H9 (cell line): Measurements from ENCODE around the gene SIN3B. TPM values are rescaled to one million over a fixed set of nuclear protein-coding genes. Genes with fewer than 3 reads are reported as not detected.

Experiments
- DNase-seq: peaks from one replicate; pipeline ENCODE4 v3.0.0-alpha.2; 2017
- H2AFZ ChIP-seq: one replicate; pipeline ENCODE4 v1.6.1; 2013; ENCODE audit warnings: mild to moderate bottlenecking, low read length, control low read depth, moderate library complexity
- H2AK5ac ChIP-seq: 2 replicates; pipeline ENCODE4 v1.6.1; 2013; ENCODE audit warnings: low read length, control low read depth, mixed read lengths; ENCODE audit not compliant: insufficient read length
- H2BK120ac ChIP-seq: one replicate; pipeline ENCODE4 v1.6.1; 2013; ENCODE audit warnings: low read depth, mild to moderate bottlenecking, low read length, control low read depth, inconsistent platforms; ENCODE audit not compliant: poor library complexity, severe bottlenecking
- H2BK12ac ChIP-seq: 2 replicates; pipeline ENCODE4 v1.6.1; 2013; ENCODE audit warnings: low read length, control low read depth, mixed read lengths, low read depth; ENCODE audit not compliant: insufficient read length
- H2BK15ac ChIP-seq: 2 replicates; pipeline ENCODE4 v1.6.1; 2013; ENCODE audit warnings: low read depth, low read length, control low read depth
- H2BK20ac ChIP-seq: one replicate; pipeline ENCODE4 v1.6.1; 2013; ENCODE audit warnings: low read depth, mild to moderate bottlenecking, low read length, control low read depth, inconsistent platforms; ENCODE audit not compliant: poor library complexity, severe bottlenecking
- H2BK5ac ChIP-seq: 2 replicates; pipeline ENCODE4 v1.6.1; 2013; ENCODE audit warnings: low read length, control low read depth, mixed read lengths; ENCODE audit not compliant: insufficient read length
- H3K14ac ChIP-seq: 2 replicates; pipeline ENCODE4 v1.6.1; 2013; ENCODE audit warnings: low read length, control low read depth; ENCODE audit not compliant: insufficient read depth
- H3K18ac ChIP-seq: 2 replicates; pipeline ENCODE4 v1.6.1; 2013; ENCODE audit warnings: low read depth, mild to moderate bottlenecking, mixed read lengths, low read length, control low read depth; ENCODE audit not compliant: insufficient read length
- H3K23ac ChIP-seq: 2 replicates; pipeline ENCODE4 v1.6.1; 2013; ENCODE audit warnings: low read length, control low read depth, mixed read lengths, low read depth; ENCODE audit not compliant: insufficient read length
- H3K23me2 ChIP-seq: 2 replicates; pipeline ENCODE4 v1.6.1; 2013; ENCODE audit warnings: low read depth, mild to moderate bottlenecking, mixed read lengths, low read length, control low read depth; ENCODE audit not compliant: insufficient read length, poor library complexity, severe bottlenecking
- H3K27ac ChIP-seq: 2 replicates; pipeline ENCODE4 v1.5.1; 2013; ENCODE audit warnings: low read length, control low read depth, mixed read lengths, low read depth; ENCODE audit not compliant: insufficient read length
- H3K27me3 ChIP-seq: 2 replicates; pipeline ENCODE4 v1.6.1; 2013; ENCODE audit warnings: low read length, control low read depth, inconsistent platforms; ENCODE audit not compliant: insufficient read depth
- H3K4ac ChIP-seq: 2 replicates; pipeline ENCODE4 v1.6.1; 2013; ENCODE audit warnings: low read depth, mild to moderate bottlenecking, control low read depth, inconsistent platforms, low read length, moderate library complexity
- H3K4me1 ChIP-seq: 2 replicates; pipeline ENCODE4 v1.6.1; 2013; ENCODE audit warnings: low read length, control low read depth, inconsistent platforms; ENCODE audit not compliant: insufficient read depth
- H3K4me2 ChIP-seq: 2 replicates; pipeline ENCODE4 v1.6.1; 2013; ENCODE audit warnings: low read length, control low read depth, mixed read lengths; ENCODE audit not compliant: insufficient read length, insufficient read depth
- H3K56ac ChIP-seq: 2 replicates; pipeline ENCODE4 v1.6.1; 2013; ENCODE audit warnings: low read depth, mild to moderate bottlenecking, mixed read lengths, low read length, control low read depth; ENCODE audit not compliant: insufficient read length
- H3K79me1 ChIP-seq: 2 replicates; pipeline ENCODE4 v1.6.1; 2013; ENCODE audit warnings: low read depth, mild to moderate bottlenecking, moderate library complexity, low read length, control low read depth, inconsistent platforms; ENCODE audit not compliant: insufficient read depth, poor library complexity, severe bottlenecking
- H3K79me2 ChIP-seq: 2 replicates; pipeline ENCODE4 v1.6.1; 2013; ENCODE audit warnings: low read length, control low read depth, inconsistent platforms; ENCODE audit not compliant: insufficient read depth
- H3K9ac ChIP-seq: 2 replicates; pipeline ENCODE4 v1.6.1; 2013; ENCODE audit warnings: low read length, control low read depth, mixed read lengths; ENCODE audit not compliant: insufficient read length; ENCODE audit errors: extremely low read depth
- H3K9me3 ChIP-seq: one replicate; pipeline ENCODE4 v1.6.1; 2013; ENCODE audit warnings: low read depth, low read length, inconsistent platforms; ENCODE audit not compliant: control insufficient read depth
- H3T11ph ChIP-seq: one replicate; pipeline ENCODE4 v1.6.1; 2013; ENCODE audit warnings: mild to moderate bottlenecking, low read length, control low read depth, inconsistent platforms
- H4K20me1 ChIP-seq: one replicate; pipeline ENCODE4 v1.6.1; 2013; ENCODE audit not compliant: control insufficient read depth, insufficient read length, insufficient read depth
- H4K5ac ChIP-seq: 2 replicates; pipeline ENCODE4 v1.6.1; 2013; ENCODE audit warnings: low read depth, mild to moderate bottlenecking, mixed read lengths, low read length, control low read depth; ENCODE audit not compliant: insufficient read length
- H4K8ac ChIP-seq: replicated peaks from 2 replicates; pipeline ENCODE4 v1.6.1; 2013; ENCODE audit warnings: low read length, control low read depth, mixed read lengths, low read depth; ENCODE audit not compliant: insufficient read length
- H4K91ac ChIP-seq: 2 replicates; pipeline ENCODE4 v1.6.1; 2013; ENCODE audit warnings: low read depth, mild to moderate bottlenecking, moderate library complexity, mixed read lengths, low read length, control low read depth; ENCODE audit not compliant: insufficient read length
- H3K27ac Mint-ChIP-seq, 3 experiments: 2 replicates in 2 of 3; 3 replicates in 1 of 3; pipeline ENCODE4 v1.8.0; 2020 to 2021; ENCODE audit warnings: mixed read lengths in 3 of 3, mild to moderate bottlenecking in 1 of 3, moderate library complexity in 1 of 3
- H3K27me3 Mint-ChIP-seq: 2 replicates; pipeline ENCODE4 v1.8.0; 2021; ENCODE audit warnings: low read depth, mild to moderate bottlenecking, moderate library complexity, mixed read lengths
- H3K36me3 Mint-ChIP-seq, 3 experiments: 2 replicates in 2 of 3; 3 replicates in 1 of 3; pipeline ENCODE4 v1.8.0; 2020 to 2021; ENCODE audit warnings: low read depth in 3 of 3, mixed read lengths in 3 of 3; ENCODE audit not compliant: insufficient read depth in 1 of 3
- H3K4me1 Mint-ChIP-seq, 2 experiments: 2 replicates each; pipeline ENCODE4 v1.8.0; 2020; ENCODE audit warnings: mixed read lengths in 2 of 2
- H3K4me3 Mint-ChIP-seq, 2 experiments: 2 replicates in 1 of 2; 3 replicates in 1 of 2; pipeline ENCODE4 v1.8.0; 2020 to 2021; ENCODE audit warnings: mild to moderate bottlenecking in 2 of 2, mixed read lengths in 2 of 2, moderate library complexity in 1 of 2
- H3K9me3 Mint-ChIP-seq, 2 experiments: 2 replicates in 1 of 2; 3 replicates in 1 of 2; pipeline ENCODE4 v1.8.0; 2020; ENCODE audit warnings: mild to moderate bottlenecking in 2 of 2, mixed read lengths in 2 of 2, moderate library complexity in 1 of 2
- CTCF ChIP-seq: fragments of 200-600 bp; sonication (generic); conservative IDR thresholded peaks from 3 replicates; pipeline ENCODE4 v1.8.0; 2021; ENCODE audit warnings: antibody characterized with exemption, mild to moderate bottlenecking
- WGBS: extraction: QIAGEN DNeasy Blood & Tissue Kit; methylation state at CpG from one replicate; pipeline ENCODE4 v1.1.7; 2013; ENCODE audit warnings: missing lambda C conversion rate, low lambda C conversion rate, mixed read lengths; ENCODE audit not compliant: insufficient read length; ENCODE audit errors: extremely low coverage; 5-methylcytosine and 5-hydroxymethylcytosine counted together
- total RNA-seq: library from RNA; stranded (reverse); gene quantifications from 2 replicates; pipeline ENCODE4 v1.2.1, GENCODE V29; 2021

Gene SIN3B
- total RNA-seq, 1 experiment from 2014 or later: 72.7 TPM

GRCh38 chr19:16789238-16789637 lies 40.0 kb upstream of the SIN3B start:
- Histone ChIP-seq H3K18ac (no peak overlapping the region), H4K91ac (no peak overlapping the region), H3K27ac (no peak overlapping the region), H2AK5ac (no peak overlapping the region), H4K5ac (no peak overlapping the region), H2BK5ac (no peak overlapping the region), H3K14ac (no peak overlapping the region), H3K9me3 (no peaks in the 10 kb centered on the region), H3K9ac (no peak overlapping the region), H3T11ph (no peak overlapping the region), H3K79me2 (no peaks in the 10 kb centered on the region), H3K79me1 (no peaks in the 10 kb centered on the region), H3K27me3 (no peaks in the 10 kb centered on the region), H2BK15ac (no peak overlapping the region), H3K4me1 (no peaks in the 10 kb centered on the region), H3K4ac (no peak overlapping the region), H3K23ac (no peak overlapping the region), H4K8ac (no peak overlapping the region), H2BK120ac (no peak overlapping the region), H3K56ac (no peak overlapping the region), H2BK20ac (no peak overlapping the region), H3K4me2 (no peak overlapping the region), H3K23me2 (no peaks in the 10 kb centered on the region), H4K20me1 (no peaks in the 10 kb centered on the region), H2BK12ac (no peak overlapping the region), H2AFZ (no peak overlapping the region)
- no peak for DNase-seq
- Mint-ChIP-seq H3K36me3 (peaks cover 0 to 11% (median 10%) of the 10 kb centered on the region in 3 experiments; a peak in 4 of 7 replicates), H3K4me1 (no peaks in the 10 kb centered on the region), H3K4me3 (no peak overlapping the region), H3K27ac (no peak overlapping the region), H3K9me3 (peaks cover 16 to 18% of the 10 kb centered on the region in 2 experiments), H3K27me3 (peaks cover 2% of the 10 kb centered on the region)
- WGBS: no CpG with 5 or more reads among the region's 1 CpG
- TF ChIP-seq CTCF: no peak
